Measurements from ENCODE around the gene SUOX. TPM values are rescaled to one million over a fixed set of nuclear protein-coding genes. Genes with fewer than 3 reads are reported as not detected.
"Not testable (repeated sequence)": the region's sequence is repeated elsewhere in the genome, so short reads cannot be mapped to it uniquely, and the experiment has no call there.

Gene SUOX
- total RNA-seq, 2 experiments from 2014 or later, result 2.4 to 2.7 TPM

DNA sequence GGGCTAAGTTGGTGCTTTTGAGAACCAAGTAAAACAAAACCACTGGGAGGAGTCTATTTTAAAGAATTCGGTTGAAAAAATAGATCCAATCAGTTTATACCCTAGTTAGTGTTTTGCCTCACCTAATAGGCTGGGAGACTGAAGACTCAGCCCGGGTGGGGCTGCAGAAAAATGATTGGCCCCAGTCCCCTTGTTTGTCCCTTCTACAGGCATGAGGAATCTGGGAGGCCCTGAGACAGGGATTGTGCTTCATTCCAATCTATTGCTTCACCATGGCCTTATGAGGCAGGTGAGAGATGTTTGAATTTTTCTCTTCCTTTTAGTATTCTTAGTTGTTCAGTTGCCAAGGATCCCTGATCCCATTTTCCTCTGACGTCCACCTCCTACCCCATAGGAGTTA is 25.0 kb upstream of the SUOX start:
- CTCF ChIA-PET, result interaction anchor here (1.6 kb wide), 1 partner anchor 46 kb away, joined by 3 read pairs; no protein-coding TSS in a partner anchor
- H3K4me3 Mint-ChIP-seq, result no peak overlapping the region
- POLR2A ChIA-PET, result no interaction called here
- no peak for DNase-seq
- H3K36me3 Mint-ChIP-seq, result peaks cover 29% of the 10 kb centered on the region
- no peaks in the 10 kb centered on the region for H3K27me3 Mint-ChIP-seq
- H3K9me3 Mint-ChIP-seq, result no peaks in the 10 kb centered on the region
- H3K27ac Mint-ChIP-seq, result no peak overlapping the region
- peaks cover 23% of the 10 kb centered on the region for H3K4me1 Mint-ChIP-seq (ENCODE audit: low read depth)
- intact Hi-C loops (cut with micrococcal nuclease), result loop anchor here (2.0 to 10.0 kb wide), 2 partner anchors 35 to 253 kb away; partner anchors contain the start of genes NABP2 and RNF41

DNA sequence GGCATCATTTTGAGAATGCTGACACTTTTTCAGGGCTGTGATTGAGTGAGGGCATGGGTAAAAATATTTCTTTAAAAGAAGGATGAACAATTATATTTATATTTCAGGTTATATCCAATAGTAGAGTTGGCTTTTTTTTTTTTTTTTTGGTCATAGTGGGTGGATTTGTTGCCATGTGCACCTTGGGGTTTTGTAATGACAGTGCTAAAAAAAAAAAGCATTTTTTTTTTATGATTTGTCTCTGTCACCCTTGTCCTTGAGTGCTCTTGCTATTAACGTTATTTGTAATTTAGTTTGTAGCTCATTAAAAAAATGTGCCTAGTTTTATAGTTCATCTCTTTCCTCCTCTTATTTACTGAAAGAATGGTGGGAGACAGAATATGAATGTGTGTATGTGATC is 24.6 kb upstream of the SUOX start:
- ChIA-PET CTCF (interaction anchor here (1.6 kb wide), 1 partner anchor 46 kb away, joined by 3 read pairs; no protein-coding TSS in a partner anchor), POLR2A (no interaction called here)
- H3K27me3 Mint-ChIP-seq, result no peaks in the 10 kb centered on the region
- no peak for DNase-seq
- no peak overlapping the region for H3K27ac Mint-ChIP-seq
- peaks cover 27% of the 10 kb centered on the region for H3K4me1 Mint-ChIP-seq (ENCODE audit: low read depth)
- peaks cover 29% of the 10 kb centered on the region for H3K36me3 Mint-ChIP-seq
- no peak overlapping the region for H3K4me3 Mint-ChIP-seq
- intact Hi-C loops (cut with micrococcal nuclease), result loop anchor here (2.0 to 10.0 kb wide), 2 partner anchors 34 to 252 kb away; partner anchors contain the start of genes NABP2 and RNF41
- H3K9me3 Mint-ChIP-seq, result no peaks in the 10 kb centered on the region

DNA sequence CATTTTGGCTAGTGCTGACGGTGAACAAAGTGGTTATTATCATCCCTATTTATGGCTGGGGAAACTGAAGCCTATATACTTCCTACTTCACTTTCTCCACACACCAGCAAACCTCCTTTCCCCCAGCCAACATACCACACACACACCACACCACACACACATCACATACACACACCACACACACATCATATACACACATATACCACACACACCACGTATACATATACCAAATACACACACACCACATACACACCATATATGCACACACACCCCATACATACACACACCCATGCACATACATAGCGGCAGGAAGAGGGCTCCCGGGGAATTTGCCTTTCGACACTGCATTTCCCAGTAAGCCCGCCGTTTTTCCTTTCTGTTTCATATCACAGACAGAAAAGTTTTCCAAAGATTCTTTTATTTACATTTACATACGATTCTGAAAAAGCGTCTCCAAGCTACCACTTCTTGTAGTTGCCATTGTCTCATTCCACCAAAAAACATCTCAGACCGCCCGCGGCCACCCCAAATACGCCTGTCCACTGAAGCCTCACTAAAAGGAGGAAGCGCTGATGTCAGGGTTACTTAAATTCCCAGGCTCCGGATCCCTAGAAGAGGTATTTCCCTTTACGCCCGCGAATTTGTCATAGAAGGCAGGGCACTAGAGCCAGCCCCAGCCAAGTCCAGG is 24.0 kb upstream of the SUOX start:
- Mint-ChIP-seq H3K4me1 (ENCODE audit: low read depth) (peaks cover 25% of the 10 kb centered on the region), H3K4me3 (no peak overlapping the region), H3K27ac (no peak overlapping the region), H3K27me3 (no peaks in the 10 kb centered on the region), H3K36me3 (peaks cover 24% of the 10 kb centered on the region), H3K9me3 (no peaks in the 10 kb centered on the region)
- ChIA-PET CTCF (interaction anchor here (0.8 to 2.5 kb wide), 10 partner anchors 21 to 234 kb away, joined by 3 to 30 read pairs (median 4); partner anchors contain the start of gene SUOX), POLR2A (interaction anchor here (0.9 to 2.5 kb wide), 15 partner anchors 10 to 249 kb away, joined by 3 to 15 read pairs (median 5); partner anchors contain the start of genes DNAJC14, ORMDL2, PA2G4 and PYM1)
- peak; percentile 25 for DNase-seq
- intact Hi-C loops (cut with micrococcal nuclease), result loop anchor here (1.0 to 10.0 kb wide), 7 partner anchors 34 to 252 kb away; partner anchors contain the start of genes NABP2, PA2G4, RNF41 and RPL41

DNA sequence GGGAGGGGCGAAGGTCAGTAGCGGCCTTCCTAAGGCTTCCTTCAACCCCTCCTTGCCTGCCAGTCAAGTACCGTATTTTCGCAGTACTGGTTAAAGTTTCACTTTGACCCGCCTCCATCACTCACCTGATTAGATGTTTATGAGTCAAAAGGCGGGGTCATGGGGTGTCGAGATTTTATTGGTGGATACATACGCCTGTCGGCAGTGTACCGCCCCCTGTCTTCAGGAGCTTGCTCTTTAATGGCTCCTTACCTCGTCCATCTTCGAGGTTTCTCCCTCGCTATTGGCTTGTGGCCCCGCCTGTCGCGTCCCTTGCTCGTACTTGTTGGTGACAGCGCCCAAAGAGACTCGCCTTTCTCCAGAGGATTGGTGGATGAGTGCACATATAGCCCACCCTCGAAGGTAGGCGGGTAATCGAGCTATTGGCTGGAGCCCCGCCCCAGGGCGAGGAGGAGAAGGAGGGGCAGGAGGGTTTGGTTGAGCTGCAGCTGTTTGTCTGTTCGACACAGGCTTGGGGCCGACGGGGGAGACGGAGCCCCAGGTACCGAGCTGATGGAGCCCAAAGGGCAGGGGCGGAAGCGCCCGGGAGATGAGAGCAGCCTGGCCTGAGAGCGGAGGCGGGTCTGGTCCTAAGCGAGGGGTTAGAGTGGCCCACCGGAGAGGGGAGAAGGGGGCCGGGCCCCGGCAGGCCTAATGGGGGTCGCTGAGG is 23.3 kb upstream of the SUOX start, which contains the start of gene RAB5B:
Gene RAB5B, plus strand, starts transcription at position 480 of the 709 bp plus-strand sequence. CDS start 12,883 bp downstream, outside the sequence.
- peak; percentile 99 for DNase-seq
- intact Hi-C loops (cut with micrococcal nuclease), result loop anchor here (1.0 to 10.0 kb wide), 7 partner anchors 33 to 251 kb away; partner anchors contain the start of genes NABP2, PA2G4, RNF41 and RPL41
- peaks cover 18% of the 10 kb centered on the region for H3K36me3 Mint-ChIP-seq
- CTCF ChIA-PET, result interaction anchor here (0.8 to 2.5 kb wide), 12 partner anchors 20 to 235 kb away, joined by 3 to 30 read pairs (median 4); partner anchors contain the start of genes SUOX and ZC3H10
- H3K4me1 Mint-ChIP-seq (ENCODE audit: low read depth), result peaks cover 19% of the 10 kb centered on the region
- H3K9me3 Mint-ChIP-seq, result no peaks in the 10 kb centered on the region
- no peak within 1 kb of the TSS for H3K27ac Mint-ChIP-seq
- POLR2A ChIA-PET, result interaction anchor here (0.7 to 2.5 kb wide), 21 partner anchors 9 to 248 kb away, joined by 3 to 15 read pairs (median 4); partner anchors contain the start of genes DNAJC14, ESYT1, ORMDL2 and PA2G4
- no peak within 1 kb of the TSS for H3K4me3 Mint-ChIP-seq
- no peaks in the 10 kb centered on the region for H3K27me3 Mint-ChIP-seq

DNA sequence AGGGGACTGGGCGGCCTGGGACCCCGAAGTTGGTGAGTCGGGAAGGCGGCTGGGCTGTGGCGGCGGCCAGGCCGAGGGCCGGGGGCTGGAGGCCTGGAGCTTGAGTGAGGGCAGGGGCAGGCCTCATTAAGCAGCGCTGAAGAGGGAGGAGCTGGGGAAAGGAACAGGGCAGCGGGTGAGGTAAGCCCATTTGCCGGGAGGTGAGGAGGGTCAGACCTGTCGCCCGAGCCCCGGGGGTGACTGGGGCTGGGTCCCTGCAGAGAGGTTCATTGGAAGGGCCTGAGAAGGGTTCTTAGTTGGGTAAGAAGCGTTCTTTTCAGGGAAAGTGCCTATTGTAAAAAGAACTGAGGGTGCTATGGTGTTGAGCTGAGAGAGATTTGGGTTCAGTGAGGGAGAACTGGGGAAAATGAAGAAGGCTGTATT is 22.8 kb upstream of the SUOX start:
- Mint-ChIP-seq H3K36me3 (peaks cover 17% of the 10 kb centered on the region), H3K4me3 (no peak overlapping the region), H3K9me3 (no peaks in the 10 kb centered on the region), H3K27ac (no peak overlapping the region), H3K27me3 (no peaks in the 10 kb centered on the region), H3K4me1 (ENCODE audit: low read depth) (peaks cover 21% of the 10 kb centered on the region)
- POLR2A ChIA-PET, result interaction anchor here (0.5 to 2.5 kb wide), 22 partner anchors 9 to 777 kb away, joined by 3 to 15 read pairs (median 4); partner anchors contain the start of genes DNAJC14, ESYT1, ORMDL2 and PA2G4
- CTCF ChIA-PET, result interaction anchor here (1.0 to 2.5 kb wide), 9 partner anchors 19 to 236 kb away, joined by 3 to 30 read pairs (median 5); partner anchors contain the start of genes SUOX and ZC3H10
- intact Hi-C loops (cut with micrococcal nuclease), result loop anchor here (10.0 kb wide), 1 partner anchor 250 kb away; the partner anchor contains the start of genes NABP2 and RNF41
- DNase-seq, result peak; percentile 59

DNA sequence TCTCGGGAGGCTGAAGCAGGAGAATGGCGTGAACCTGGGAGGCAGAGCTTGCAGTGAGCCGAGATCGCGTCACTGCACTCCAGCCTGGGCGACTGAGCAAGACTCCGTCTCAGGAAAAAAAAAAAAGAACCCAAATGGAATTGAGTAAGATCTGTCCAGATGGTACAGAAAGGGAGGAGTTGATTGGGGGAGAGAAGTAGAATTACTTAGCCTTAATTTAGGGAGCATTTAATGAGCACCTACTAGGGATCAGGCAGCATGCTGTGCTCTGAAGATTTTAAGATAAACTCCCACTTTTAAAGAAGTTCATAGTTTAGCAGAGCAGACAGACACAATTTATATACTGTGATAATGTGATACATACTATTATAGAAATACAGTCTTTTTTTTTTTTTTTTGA is 18.7 kb upstream of the SUOX start:
- POLR2A ChIA-PET, result no interaction called here
- H3K27ac Mint-ChIP-seq, result no peak overlapping the region
- CTCF ChIA-PET, result interaction anchor here (1.2 to 1.5 kb wide), 2 partner anchors 17 to 18 kb away, joined by 3 to 6 read pairs; no protein-coding TSS in a partner anchor
- H3K36me3 Mint-ChIP-seq, result peaks cover 2% of the 10 kb centered on the region
- H3K27me3 Mint-ChIP-seq, result no peaks in the 10 kb centered on the region
- H3K9me3 Mint-ChIP-seq, result no peaks in the 10 kb centered on the region
- no peak for DNase-seq
- peaks cover 26% of the 10 kb centered on the region for H3K4me1 Mint-ChIP-seq (ENCODE audit: low read depth)
- no peak overlapping the region for H3K4me3 Mint-ChIP-seq
- intact Hi-C loops (cut with micrococcal nuclease), result loop anchor here (10.0 kb wide), 1 partner anchor 246 kb away; the partner anchor contains the start of genes NABP2 and RNF41

DNA sequence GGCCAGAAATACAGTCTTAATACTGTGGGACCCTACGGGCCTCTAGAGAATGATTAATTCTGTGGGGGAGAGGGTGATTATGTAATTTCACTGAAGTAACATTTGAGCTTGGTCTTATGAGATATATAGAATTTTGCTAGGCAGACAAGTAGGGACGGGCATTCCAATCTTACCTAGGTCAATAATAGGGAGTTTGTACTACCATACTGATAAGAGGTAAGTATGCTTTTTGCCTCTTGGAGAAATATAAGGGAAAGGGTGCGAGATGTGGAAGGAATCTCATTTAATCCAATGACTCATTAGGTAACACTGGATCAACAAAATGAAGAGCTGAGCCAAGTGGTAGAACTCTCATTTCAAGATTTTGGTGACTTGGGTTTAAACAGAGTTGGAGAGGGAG is 18.0 kb upstream of the SUOX start:
- H3K27ac Mint-ChIP-seq, result no peak overlapping the region
- ChIA-PET CTCF (interaction anchor here (1.2 kb wide), 1 partner anchor 17 kb away, joined by 3 read pairs; no protein-coding TSS in a partner anchor), POLR2A (no interaction called here)
- no peak overlapping the region for H3K4me3 Mint-ChIP-seq
- no peaks in the 10 kb centered on the region for H3K9me3 Mint-ChIP-seq
- no peak for DNase-seq
- intact Hi-C loops (cut with micrococcal nuclease), result loop anchor here (10.0 kb wide), 1 partner anchor 246 kb away; the partner anchor contains the start of genes NABP2 and RNF41
- H3K4me1 Mint-ChIP-seq (ENCODE audit: low read depth), result peaks cover 26% of the 10 kb centered on the region
- H3K27me3 Mint-ChIP-seq, result no peaks in the 10 kb centered on the region
- H3K36me3 Mint-ChIP-seq, result peaks cover 4% of the 10 kb centered on the region

DNA sequence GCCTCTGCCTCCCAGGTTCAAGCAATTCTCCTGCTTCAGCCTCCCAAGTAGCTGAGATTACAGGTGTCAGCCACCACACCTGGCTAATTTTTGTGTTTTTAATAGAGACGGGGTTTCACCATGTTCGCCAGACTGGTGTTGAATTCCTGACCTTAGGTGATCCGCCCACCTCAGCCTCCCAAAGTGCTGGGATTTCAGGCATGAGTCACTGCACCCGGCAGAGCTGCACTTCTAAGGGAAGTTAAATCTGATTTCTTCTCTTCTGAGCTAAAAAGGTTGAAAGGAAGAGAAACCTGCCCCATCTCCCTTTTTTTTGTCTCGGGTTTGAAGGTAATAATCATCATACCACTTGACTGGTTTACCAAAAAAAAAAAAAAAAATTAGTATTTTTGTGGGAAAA is 15.2 kb upstream of the SUOX start:
- H3K27ac Mint-ChIP-seq; H3K36me3 Mint-ChIP-seq; H3K9me3 Mint-ChIP-seq; H3K4me3 Mint-ChIP-seq; DNase-seq; POLR2A ChIA-PET; intact Hi-C loops (cut with micrococcal nuclease); H3K27me3 Mint-ChIP-seq: not testable (repeated sequence)
- H3K4me1 Mint-ChIP-seq (ENCODE audit: low read depth), result peaks cover 18% of the 10 kb centered on the region
- CTCF ChIA-PET, result interaction anchor here (1.1 to 4.6 kb wide), 2 partner anchors 13 to 15 kb away, joined by 3 to 36 read pairs; partner anchors contain the start of gene SUOX

DNA sequence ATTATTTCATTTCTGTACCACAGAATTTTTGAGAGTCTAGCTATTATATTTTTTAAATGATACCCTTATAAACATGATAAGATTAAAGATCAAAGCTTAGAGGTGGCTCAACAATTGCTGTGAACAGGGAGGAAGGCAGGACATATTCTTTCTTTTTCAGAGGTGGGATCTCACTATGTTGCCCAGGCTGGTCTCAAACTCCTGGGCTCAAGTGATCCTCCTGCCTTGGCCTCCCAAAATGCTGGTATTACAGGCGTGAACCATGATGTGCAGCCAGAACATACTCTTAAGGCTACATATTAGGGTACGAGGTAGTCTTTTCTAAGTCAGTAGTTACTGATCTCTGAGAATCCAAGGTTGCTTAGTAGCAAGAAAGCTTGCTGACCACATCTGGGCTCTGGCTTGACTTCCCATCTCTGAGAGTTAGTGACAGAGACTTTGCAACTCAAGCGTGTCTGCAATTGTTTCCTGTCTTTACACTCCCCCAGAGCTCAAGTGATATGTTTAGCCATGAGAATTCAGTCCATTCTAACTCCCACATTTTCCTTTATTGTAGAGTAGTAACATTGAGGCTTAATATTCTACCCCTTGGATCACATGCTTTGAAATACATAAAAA is 14.6 kb upstream of the SUOX start:
- Mint-ChIP-seq H3K9me3 (no peaks in the 10 kb centered on the region), H3K4me1 (ENCODE audit: low read depth) (peaks cover 13% of the 10 kb centered on the region), H3K27me3 (no peaks in the 10 kb centered on the region), H3K4me3 (no peak overlapping the region), H3K36me3 (peaks cover 8% of the 10 kb centered on the region), H3K27ac (no peak overlapping the region)
- CTCF ChIA-PET, result interaction anchor here (0.6 to 4.6 kb wide), 6 partner anchors 12 to 244 kb away, joined by 3 to 36 read pairs (median 3); partner anchors contain the start of gene SUOX
- POLR2A ChIA-PET, result interaction anchor here (1.3 kb wide), 2 partner anchors 8 to 15 kb away, joined by 3 to 7 read pairs; partner anchors contain the start of gene RAB5B
- DNase-seq, result no peak
- intact Hi-C loops (cut with micrococcal nuclease), result no loop called here

DNA sequence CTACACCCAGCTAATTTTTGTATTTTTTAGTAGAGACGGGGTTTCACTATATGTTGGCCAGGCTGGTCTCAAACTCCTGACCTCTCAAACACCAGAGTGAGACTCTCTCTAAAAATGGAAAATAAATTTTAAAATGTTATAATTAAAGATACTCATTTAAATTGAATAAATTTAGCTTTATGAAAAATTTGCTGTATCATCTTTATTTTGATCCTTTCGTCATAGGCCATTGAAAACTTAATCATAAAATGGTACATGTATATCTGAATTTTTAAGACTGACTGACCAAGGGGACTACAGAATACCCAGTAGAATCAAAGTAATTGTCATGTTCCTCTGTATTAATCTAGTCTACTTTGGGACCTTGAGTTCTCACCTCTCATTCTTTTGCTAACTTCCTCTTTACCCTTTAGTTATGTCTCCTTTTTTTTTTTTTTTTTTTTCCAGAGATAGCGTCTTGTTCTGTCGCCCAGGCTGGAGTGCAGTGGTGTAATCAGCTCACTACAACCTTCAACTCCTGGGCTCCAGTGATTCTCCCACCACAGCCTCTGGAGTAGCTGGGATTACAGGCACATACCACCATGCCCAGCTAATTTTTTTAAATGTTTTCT is 13.7 kb upstream of the SUOX start:
- no peaks in the 10 kb centered on the region for H3K9me3 Mint-ChIP-seq
- H3K4me1 Mint-ChIP-seq (ENCODE audit: low read depth), result peaks cover 9% of the 10 kb centered on the region
- DNase-seq, result no peak
- POLR2A ChIA-PET, result interaction anchor here (0.6 to 1.3 kb wide), 3 partner anchors 9 to 16 kb away, joined by 3 to 7 read pairs (median 3); partner anchors contain the start of gene RAB5B
- intact Hi-C loops (cut with micrococcal nuclease), result no loop called here
- no peaks in the 10 kb centered on the region for H3K27me3 Mint-ChIP-seq
- H3K36me3 Mint-ChIP-seq, result peaks cover 8% of the 10 kb centered on the region
- H3K4me3 Mint-ChIP-seq, result no peak overlapping the region
- CTCF ChIA-PET, result interaction anchor here (0.6 to 4.6 kb wide), 5 partner anchors 11 to 245 kb away, joined by 3 to 36 read pairs (median 3); no protein-coding TSS in a partner anchor
- H3K27ac Mint-ChIP-seq, result no peak overlapping the region
